ENCODE results near the gene FAR1. TPM values are rescaled to one million over a fixed set of nuclear protein-coding genes. Genes with fewer than 3 reads are reported as not detected.

The FAR1 gene
- total and polyA plus RNA-seq, 8 donors: 51.0 to 112 (median 99.7) TPM

- H3K27me3 ChIP-seq: peaks cover 0 to 4% of the 10 kb centered on the region in 2 donors
- intact Hi-C loops (cut with DNase I): no loop called here
- DNase-seq (no peak), ATAC-seq (no peak)
- no peak overlapping the region for H3K27ac ChIP-seq
- H3K9me3 ChIP-seq: no peaks in the 10 kb centered on the region
- H3K36me3 ChIP-seq: no peaks in the 10 kb centered on the region
- no peaks in the 10 kb centered on the region for H3K4me1 ChIP-seq
- H3K4me3 ChIP-seq: no peak overlapping the region
- TF ChIP-seq, protein P1, sequence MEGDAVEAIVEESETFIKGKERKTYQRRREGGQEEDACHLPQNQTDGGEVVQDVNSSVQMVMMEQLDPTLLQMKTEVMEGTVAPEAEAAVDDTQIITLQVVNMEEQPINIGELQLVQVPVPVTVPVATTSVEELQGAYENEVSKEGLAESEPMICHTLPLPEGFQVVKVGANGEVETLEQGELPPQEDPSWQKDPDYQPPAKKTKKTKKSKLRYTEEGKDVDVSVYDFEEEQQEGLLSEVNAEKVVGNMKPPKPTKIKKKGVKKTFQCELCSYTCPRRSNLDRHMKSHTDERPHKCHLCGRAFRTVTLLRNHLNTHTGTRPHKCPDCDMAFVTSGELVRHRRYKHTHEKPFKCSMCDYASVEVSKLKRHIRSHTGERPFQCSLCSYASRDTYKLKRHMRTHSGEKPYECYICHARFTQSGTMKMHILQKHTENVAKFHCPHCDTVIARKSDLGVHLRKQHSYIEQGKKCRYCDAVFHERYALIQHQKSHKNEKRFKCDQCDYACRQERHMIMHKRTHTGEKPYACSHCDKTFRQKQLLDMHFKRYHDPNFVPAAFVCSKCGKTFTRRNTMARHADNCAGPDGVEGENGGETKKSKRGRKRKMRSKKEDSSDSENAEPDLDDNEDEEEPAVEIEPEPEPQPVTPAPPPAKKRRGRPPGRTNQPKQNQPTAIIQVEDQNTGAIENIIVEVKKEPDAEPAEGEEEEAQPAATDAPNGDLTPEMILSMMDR (IDR thresholded peaks at IDR 0.05): no peak
These were observed 33.2 kb upstream of the FAR1 start for GRCh38 chr11:13635290-13635689.

DNA sequence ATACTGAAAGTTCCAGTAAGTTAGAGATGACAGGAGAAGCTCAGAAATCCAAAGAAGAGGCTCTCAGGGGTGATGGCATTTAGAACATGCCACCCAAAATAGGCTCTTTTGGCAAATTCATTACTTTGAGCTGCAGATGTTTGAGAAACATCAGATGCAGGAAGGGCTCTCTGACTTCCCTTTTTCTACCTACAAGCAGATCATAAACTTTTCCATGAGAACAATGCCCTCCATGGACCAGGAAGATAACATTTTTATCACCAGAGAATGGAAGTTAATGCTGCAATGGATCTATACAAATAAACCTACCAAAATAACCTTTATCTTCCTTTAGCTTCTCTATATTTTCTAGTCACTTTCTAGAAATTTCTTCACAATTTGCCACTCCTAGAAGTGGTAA is 32.7 kb upstream of the FAR1 start:
- ATAC-seq (no peak), DNase-seq (no peak)
- peaks cover 0 to 4% of the 10 kb centered on the region in 2 donors for H3K27me3 ChIP-seq
- no peaks in the 10 kb centered on the region for H3K36me3 ChIP-seq
- H3K27ac ChIP-seq: no peak overlapping the region
- H3K4me1 ChIP-seq: no peaks in the 10 kb centered on the region
- no peak overlapping the region for H3K4me3 ChIP-seq
- TF ChIP-seq, protein P1 (IDR thresholded peaks at IDR 0.05): no peak
- intact Hi-C loops (cut with DNase I): no loop called here
- H3K9me3 ChIP-seq: no peaks in the 10 kb centered on the region

GRCh38 chr11:13637125-13638069 is 31.1 kb upstream of the FAR1 start:
- H3K4me1 ChIP-seq: no peaks in the 10 kb centered on the region
- H3K27me3 ChIP-seq: peaks cover 0 to 10% of the 10 kb centered on the region in 2 donors
- no peaks in the 10 kb centered on the region for H3K36me3 ChIP-seq
- no peak overlapping the region for H3K4me3 ChIP-seq
- H3K27ac ChIP-seq: no peak overlapping the region
- DNase-seq: no peak
- no peaks in the 10 kb centered on the region for H3K9me3 ChIP-seq
- TF ChIP-seq, protein P1 (IDR thresholded peaks at IDR 0.05): no peak
- intact Hi-C loops (cut with DNase I): no loop called here
- ATAC-seq: no peak

DNA sequence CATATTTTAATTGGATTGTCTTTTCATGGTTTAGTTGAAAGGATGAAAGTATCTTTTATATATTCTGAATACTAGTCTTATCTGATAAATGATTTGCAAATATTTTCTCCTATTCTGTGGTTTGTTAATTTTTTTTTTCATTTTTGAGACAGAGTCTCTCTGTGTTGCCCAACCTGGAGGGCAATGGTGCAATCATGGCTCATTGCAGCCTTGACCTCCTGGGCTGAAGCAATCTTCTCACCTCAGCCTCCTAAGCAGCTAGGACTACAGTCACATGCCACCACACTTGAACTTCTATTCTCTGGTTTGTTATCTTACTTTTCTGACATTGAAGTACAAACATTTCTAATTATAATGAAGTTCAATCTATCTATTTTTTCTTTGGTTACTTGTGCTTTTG is 30.0 kb upstream of the FAR1 start:
- Histone ChIP-seq H3K4me3 (no peak overlapping the region), H3K4me1 (no peaks in the 10 kb centered on the region), H3K27ac (no peak overlapping the region), H3K27me3 (peaks cover 0 to 10% of the 10 kb centered on the region in 2 donors), H3K36me3 (no peaks in the 10 kb centered on the region), H3K9me3 (no peaks in the 10 kb centered on the region)
- TF ChIP-seq, protein P1 (IDR thresholded peaks at IDR 0.05): no peak
- DNase-seq: no peak
- intact Hi-C loops (cut with DNase I): no loop called here
- no peak for ATAC-seq

DNA sequence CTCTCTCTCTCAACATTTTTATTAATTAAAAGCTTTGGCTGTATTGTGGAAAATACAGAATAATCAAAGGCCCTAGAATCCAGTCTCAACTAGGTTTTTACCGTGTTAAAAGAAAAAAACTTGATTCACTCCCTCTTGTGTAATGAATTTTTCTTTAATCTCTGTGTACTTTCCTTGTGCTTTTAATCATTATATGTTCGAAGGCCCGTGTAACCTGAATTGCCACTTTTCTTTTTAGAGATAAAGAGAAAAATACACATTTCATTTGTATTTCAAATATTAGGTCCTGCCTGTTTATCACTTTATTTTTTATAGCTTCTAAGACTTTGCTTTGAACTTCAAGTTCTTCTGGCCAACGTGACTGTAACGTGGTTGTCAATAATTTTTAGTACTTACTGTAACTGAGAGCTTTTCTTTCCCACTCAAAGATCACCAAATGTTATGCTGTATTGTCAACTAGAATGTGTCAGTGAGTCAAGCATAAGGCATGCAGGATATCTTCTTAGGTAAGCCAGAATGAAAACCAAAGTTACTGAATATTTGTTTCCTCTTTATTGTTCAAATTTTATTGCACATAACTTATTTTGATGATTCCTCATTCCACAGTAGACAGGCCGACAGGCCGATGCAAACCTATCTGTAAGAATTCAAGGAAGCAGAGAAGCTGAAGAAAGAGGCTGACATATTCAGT is 23.3 kb upstream of the FAR1 start:
- H3K27me3 ChIP-seq: peaks cover 0 to 6% of the 10 kb centered on the region in 2 donors
- no peaks in the 10 kb centered on the region for H3K9me3 ChIP-seq
- no peaks in the 10 kb centered on the region for H3K4me1 ChIP-seq
- DNase-seq: peak in 1 of 4 donors; percentile 66
- TF ChIP-seq, protein P1 (IDR thresholded peaks at IDR 0.05): no peak
- H3K36me3 ChIP-seq: no peaks in the 10 kb centered on the region
- peak; percentile 62 for ATAC-seq
- H3K4me3 ChIP-seq: no peak overlapping the region
- H3K27ac ChIP-seq: no peak overlapping the region
- intact Hi-C loops (cut with DNase I): no loop called here

Data from left lung (tissue), 10 donors.